GM23338 (cell line): ENCODE measurements around the gene TENM3. TPM values are rescaled to one million over a fixed set of nuclear protein-coding genes. Genes with fewer than 3 reads are reported as not detected.

Source experiments
- CTCF ChIP-seq, 2 experiments: fragments of 200-600 bp in 1 of 2; sonication (generic) in 1 of 2; conservative IDR thresholded peaks; 2 replicates each; pipeline versions ENCODE4 v1.5.1 to v1.6.1; 2016 to 2017; ENCODE audit warnings: antibody characterized with exemption in 2 of 2, low read depth in 2 of 2, mild to moderate bottlenecking in 2 of 2, moderate library complexity in 1 of 2
- ETS1 ChIP-seq: IDR thresholded peaks from 2 replicates; pipeline ENCODE4 v1.6.1; 2016; ENCODE audit warnings: antibody characterized with exemption
- JUNB ChIP-seq: IDR thresholded peaks from one replicate; pipeline ENCODE4 v1.6.1; 2016; ENCODE audit warnings: antibody characterized with exemption; ENCODE audit not compliant: unreplicated experiment
- POLR2AphosphoS5 ChIP-seq: IDR thresholded peaks from 2 replicates; pipeline ENCODE4 v1.6.1; 2016; ENCODE audit warnings: antibody characterized with exemption, low read depth
- ZNF462 ChIP-seq: fragments of 250-450 bp; sonication (Bioruptor Pico); IDR thresholded peaks from 2 replicates; pipeline ENCODE4 v1.5.0; 2020; ENCODE audit warnings: mild to moderate bottlenecking, moderate library complexity
- polyA plus RNA-seq: library from polyadenylated mRNA; unstranded; fragments of >200 nt; fragmentation: Nextera tagmentation; extraction: Ambion mirVana; gene quantifications from 2 replicates; pipeline ENCODE4 v1.2.1, GENCODE V29; 2016
- total RNA-seq: library from RNA; depleted of rRNA; stranded (reverse); fragments of >200 nt; shearing (Covaris generic); gene quantifications from 2 replicates; pipeline ENCODE4 v1.2.3, GENCODE V29; 2014

TENM3 gene
- total and polyA plus RNA-seq, 2 experiments from 2014 or later, result 22.2 to 128 TPM

GRCh38 chr4:182749667-182750167 is 506.5 kb downstream of the TENM3 start (continued):
- TF ChIP-seq ETS1, result no peak
- TF ChIP-seq ZNF462 (CRISPR knock-in tag), result no peak
- TF ChIP-seq POLR2AphosphoS5, result no peak
- TF ChIP-seq CTCF (conservative IDR thresholded peaks at IDR 0.05; ENCODE audit: low read depth in 2 of 2), result no peak
- TF ChIP-seq JUNB, result no peak
